Activated CD8-positive, alpha-beta memory T cell treated with anti-CD3 and anti-CD28 coated beads for 24 hours (primary cell): ENCODE data around the gene LTBP1.

Experiments used
- DNase-seq: peaks from one replicate; pipeline ENCODE4 v3.0.0-alpha.2; 2020

The LTBP1 gene

DNA sequence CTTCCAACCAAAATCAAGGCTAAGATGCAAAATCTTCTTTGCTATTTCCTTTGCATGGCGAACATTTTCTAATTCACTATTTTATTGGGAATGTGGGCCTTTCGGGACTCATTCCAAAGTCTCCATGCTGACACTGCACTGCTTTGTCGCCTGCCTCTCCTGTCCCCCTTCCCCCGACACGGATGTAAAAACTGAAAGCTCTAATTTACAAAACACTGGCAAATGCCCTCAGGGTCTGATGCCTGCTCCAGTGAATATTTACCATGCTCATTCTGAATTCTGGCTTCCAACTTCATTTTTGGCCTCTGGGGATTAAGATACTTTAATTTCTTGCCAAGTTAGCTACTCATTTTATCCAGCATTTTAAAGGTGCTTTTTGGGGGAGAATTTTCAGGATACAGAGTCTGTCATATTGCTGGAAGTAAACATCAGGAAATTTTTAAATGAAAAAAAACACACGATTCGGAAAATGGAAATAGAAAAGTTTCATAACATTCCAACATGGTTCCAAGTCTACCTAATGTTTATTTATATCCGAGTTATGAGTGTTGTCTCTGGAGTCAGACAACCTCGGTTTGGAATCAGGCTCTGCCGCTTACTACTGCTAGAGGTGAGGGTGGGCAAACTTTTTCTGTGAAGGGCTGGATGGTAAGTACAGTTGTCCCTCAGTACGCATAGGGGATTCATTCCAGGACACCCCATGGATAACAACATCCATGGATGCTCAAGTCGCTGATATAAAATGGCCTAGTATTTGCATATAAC is 14.6 kb upstream of the LTBP1 start:
- DNase-seq, result no peak

DNA sequence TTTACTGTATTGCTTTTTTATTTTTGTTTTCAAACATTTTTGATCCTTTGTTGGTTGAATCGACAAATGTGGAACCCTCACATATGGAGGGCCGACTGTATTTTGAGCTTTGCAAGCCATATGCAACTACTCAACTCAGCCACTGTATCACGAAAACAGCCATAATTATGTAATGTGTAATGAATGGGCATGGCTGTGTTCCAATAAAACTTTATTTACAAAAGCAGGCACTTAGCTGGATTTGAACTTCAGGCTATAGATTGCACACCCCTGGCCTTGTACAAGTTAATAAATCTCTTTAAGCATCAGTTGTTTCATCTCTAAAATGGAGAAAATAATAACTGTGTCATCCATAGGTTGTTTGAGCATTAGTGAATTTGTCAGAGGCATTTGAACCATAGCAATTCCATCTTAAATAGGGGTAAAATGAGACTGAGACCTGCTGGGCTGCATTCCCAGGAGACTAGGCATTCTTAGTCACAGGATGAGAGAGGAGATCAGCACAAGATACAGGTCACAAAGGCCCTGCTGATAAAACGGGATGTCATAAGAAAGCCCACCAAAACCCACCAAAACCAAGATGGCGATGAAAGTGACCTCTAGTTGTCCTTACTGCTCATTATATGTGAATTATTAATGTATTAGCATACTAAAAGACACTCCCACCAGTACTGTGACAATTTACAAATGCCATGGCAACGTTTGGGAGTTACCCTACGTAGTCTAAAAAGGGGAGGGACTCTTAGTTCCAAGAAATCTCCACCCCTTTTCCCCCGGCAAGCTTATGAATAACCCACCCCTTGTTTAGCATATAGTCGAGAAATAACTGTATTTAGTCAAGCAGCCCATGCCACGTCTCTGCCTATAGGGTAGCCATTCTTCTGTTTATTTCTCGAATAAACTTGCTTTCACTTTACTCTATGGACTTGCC is 13.7 kb upstream of the LTBP1 start:
- no peak for DNase-seq

DNA sequence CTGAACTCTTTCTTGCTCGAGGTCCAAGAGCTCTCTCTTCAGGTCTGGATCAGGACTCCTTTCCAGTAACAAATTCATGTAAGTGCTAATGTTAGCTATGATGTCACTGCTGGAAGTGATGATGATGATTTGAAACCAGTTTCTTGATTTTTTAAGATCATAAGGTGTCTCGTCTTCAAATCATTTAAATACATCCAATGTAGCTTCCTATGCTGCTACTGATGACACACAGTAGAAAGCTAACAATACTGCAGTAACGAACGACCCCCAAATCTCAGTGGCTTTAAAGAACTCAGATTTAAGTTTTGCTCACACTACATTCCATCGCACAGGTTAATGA is 13.0 kb upstream of the LTBP1 start:
- no peak for DNase-seq

DNA sequence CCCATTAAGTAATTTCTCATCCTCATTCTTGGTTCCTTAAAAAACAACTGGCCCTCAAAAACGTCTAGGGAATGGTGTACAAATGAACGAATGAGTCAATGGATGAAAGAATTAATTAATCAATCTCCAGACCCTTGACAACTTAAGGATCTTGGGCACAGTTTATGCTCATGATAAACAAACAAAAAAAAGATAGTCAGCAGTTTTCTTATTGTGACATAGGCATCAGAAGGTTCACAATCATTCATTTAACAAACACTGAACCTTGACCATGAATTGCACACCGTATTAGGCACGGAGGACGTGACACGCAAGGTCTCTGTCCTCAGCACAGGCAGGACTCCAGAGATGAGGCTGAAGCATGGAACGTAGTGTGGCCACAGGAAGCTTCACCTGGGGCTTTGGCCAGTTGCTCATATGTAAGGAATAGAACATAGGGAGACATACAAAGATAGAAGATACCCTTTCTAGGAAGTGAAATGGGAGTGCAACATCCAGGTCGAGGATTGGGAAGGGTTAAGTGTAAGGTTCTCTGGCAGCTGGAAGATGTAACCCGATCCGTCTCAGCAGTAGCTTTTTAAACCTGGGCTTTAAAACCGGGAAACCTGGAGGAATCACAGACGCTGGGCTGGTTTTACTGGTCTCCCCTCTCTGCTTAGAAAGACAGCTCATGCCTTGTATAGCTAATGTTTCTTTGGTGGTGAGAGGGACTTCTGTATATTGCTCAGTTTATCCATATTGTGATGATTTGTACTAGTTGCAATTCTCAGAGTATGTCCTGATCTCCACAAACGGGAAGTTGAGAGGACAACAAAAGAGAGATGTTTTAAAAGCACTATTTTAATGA is 8.9 kb upstream of the LTBP1 start:
- DNase-seq, result no peak

DNA sequence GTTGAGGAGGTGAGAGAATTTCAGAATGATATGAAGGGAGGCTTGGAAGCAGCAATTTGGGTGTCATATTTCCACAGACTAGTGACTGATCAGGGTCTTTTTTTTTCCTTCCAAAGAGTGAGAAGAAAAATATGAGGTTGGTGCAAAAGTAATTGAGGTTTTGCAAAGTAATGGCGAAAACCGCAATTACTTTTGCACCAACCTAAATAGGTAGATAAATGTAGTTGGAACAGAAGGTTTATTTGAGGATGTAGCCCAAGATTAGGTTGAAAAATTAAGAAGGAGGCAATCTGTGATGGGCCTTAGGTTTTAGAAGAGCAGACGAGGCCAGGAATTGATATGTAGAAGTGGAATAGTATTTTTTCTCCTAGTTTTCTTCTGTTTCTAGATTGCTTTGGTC is 7.8 kb upstream of the LTBP1 start:
- no peak for DNase-seq

DNA sequence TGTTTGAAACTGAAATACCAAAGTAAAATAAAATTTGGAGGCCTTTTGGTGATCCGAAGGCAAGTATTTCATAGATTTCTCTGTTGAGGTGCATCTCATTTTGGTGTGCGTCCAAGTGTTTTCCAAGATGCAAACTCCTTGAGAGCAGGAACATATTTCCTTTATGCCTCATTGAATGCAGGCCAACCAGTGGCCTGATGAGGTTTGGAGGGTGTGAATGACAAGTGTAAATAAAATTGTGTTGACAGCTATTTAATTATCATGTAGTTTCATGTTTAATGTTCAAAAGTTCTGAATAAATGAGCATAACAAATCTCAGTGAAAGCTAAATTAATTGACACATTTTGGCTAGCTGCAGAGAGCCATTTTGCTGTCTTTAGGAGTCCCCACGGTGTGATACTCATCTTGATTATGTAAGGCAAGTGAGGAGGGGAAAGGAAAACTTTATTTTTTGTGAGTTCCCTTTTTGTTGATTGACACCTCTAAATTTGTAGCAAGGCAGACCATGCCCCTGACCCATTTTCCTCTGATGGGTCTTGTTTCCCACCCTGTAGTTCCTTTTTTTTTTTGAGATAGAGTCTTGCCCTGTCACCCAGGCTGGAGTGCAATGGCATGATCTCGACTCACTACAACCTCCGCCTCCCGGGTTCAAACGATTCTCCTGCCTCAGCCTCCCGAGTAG is 6.3 kb upstream of the LTBP1 start:
- DNase-seq, result no peak

DNA sequence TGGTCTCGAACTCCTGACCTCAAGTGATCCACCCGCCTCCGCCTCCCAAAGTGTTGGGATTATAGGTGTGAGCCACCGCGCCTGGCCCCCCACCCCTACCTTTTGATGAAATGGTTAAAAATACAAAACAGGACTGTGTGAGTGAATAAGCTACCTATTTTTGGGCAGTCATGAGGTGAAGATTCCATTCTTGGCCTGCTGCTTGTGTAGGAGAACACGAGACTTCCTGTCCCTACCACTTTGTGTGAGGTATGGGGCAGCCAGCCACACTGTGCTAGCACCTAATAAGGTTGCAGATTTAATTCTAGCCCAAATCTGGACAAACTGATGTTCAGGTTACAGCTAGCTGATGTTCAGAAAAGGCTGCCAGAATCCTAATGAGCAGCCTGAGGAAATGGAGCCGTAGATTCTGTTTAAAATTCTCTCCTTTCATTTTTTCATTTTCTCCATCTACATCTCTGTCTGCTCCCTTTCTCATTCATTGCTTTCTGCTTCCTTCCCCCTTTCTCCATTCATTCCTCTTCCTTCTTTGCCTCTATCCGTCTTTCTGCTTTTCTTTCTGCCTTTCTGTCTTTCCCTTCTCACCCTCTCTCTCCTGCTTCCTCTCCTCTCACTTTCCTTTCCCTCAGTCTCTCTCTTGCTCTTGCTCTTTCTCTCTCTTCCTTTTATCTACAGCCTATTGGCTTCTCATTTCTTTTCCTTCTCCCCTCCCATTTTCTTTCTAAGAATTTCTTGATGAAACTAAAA is 4.6 kb upstream of the LTBP1 start:
- DNase-seq, result no peak

DNA sequence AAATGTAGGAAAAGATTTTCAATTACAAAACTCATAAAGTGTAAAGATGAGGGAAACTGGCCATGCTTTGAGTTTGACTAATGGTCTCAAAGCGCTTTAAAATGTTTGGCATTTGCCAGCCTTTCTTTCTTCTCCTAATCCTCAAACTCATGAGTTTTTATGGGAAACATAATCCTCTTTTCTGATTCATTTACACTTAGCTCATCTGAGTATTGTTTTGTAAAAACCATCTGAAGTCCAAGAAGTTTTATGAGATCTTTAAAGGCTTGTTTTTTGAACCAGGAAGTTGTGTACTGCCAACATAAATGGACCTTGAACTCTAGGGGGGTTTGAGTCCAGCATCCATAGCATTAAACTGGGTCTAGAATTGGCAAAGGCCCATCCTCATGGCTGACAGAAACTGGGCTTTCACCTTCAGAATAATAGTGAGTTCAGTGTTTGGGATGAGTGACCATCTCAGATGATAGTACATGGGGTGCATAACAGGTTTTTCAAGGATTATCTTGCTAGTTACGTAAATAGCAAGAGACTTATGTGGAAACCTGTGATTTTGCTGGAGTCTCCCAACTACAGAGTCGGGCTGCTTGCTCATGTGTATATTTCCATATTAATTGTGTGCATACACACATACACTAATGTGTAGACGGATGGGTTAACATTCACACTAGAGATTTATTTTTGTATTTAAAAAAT is 3.8 kb upstream of the LTBP1 start:
- no peak for DNase-seq

DNA sequence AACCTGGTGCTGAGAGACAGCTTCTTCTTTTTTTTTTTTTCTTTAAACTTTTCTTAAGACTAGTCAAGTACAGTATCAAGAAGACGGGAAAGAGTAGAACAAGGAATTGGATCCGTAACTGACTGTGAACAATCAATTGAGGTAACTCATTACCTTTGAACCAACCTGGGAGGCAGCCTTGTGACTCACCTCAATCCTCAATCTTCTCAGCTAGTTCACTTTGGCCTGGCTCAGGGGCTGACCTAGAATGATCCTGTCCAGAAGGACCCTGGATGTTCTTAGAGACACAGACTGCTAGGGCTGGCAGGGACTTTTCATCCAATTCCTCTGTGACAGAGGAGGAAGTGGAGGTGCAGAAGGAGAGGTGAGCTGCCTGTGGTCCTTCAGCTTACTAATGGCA is 1.5 kb upstream of the LTBP1 start:
- DNase-seq, result no peak

DNA sequence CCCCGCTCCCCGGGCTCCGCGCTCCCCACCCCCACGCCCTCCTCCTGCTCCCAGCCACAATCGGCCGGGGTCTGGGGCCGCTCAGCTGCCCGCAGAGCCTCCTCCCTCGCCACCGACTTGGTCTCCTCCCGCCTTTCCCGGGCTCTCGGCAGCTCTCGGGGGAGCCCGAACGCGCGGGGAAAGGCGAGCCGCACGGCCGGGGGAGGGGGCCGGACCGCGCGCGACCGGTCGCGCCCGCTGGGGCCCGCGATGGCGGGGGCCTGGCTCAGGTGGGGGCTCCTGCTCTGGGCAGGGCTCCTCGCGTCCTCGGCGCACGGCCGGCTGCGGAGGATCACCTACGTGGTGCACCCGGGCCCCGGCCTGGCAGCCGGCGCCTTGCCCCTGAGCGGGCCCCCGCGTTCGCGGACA is 327 bp downstream of the LTBP1 start:
- peak; percentile 58 for DNase-seq

DNA sequence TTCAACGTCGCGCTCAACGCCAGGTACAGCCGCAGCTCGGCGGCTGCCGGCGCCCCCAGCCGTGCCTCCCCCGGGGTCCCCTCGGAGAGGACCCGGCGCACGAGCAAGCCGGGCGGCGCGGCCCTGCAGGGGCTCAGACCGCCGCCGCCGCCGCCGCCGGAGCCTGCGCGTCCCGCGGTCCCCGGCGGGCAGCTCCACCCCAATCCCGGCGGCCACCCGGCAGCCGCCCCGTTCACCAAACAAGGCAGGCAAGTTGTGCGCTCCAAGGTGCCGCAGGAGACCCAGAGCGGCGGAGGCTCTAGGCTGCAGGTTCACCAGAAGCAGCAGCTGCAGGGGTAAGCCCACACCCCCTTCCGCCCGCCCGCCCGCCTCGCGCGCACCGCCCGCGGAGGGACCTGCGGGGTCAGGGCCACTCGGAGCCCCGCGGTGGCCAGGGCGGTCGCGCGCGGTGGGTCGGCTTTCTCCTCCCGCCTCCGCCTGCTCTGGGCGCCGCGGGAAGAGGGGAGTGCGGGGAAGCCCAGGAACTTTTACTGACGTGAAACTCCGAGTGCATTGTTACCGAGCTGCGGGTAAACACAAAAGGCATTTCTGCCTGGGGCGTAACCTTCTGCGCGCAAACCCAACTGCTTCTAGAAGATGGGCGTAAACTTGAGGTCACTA is 861 bp downstream of the LTBP1 start:
- DNase-seq, result peak; percentile 67

DNA sequence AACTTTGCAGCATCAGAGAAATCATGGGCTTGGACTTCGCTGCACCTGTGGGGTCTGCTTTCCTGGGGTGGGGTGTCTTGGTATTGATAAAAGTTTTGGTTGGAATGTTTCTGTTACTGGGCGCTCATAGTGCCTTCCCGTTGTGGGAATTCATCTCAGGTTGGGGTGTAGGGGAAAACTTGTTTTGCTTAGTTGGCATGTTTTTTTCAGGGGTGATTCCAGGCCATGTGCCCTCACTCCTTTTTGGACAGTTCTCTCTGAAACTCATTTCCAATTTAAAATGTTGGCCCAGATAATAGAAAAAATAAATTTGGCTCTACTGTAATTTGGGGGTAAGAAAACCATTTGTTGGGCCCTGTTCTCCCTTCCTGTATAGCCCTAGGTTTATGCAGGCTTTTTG is 1.5 kb downstream of the LTBP1 start:
- DNase-seq, result no peak

DNA sequence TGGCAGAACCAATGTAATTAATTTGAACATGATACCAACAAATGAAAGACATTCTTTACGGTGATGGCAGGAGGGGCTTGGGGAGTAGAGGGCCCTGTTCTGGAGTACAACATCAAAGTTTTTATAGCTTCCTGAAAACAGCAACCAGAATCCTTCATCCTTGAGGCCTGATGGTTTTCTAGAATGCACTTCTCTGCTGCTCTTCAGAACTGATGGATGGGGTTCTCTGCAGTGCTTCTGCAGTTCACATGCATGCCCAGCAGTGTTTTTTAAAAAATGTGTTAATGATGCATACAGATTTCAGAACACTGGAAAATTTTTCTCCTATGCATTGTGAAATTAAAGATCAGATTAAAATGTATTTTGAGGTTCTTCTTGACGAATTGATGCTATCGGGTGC is 2.5 kb downstream of the LTBP1 start:
- no peak for DNase-seq

DNA sequence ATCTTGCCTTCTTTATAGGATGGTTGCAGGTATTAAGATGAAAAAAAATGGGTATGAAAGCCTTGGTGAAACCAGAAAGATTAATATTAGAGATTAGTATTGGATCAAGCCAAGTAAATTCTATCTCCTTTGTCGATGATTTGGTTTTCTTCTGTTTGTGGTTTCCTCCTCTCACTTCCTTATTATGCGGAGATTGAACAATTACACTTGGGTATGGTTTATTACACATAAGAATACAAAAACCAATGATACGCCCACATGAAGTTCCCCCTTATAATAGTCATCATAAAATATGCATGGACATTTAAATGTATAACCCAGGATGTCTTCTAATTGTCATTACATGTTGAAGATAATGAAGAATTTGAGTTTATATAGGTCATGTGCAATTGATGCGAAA is 4.9 kb downstream of the LTBP1 start:
- no peak for DNase-seq

DNA sequence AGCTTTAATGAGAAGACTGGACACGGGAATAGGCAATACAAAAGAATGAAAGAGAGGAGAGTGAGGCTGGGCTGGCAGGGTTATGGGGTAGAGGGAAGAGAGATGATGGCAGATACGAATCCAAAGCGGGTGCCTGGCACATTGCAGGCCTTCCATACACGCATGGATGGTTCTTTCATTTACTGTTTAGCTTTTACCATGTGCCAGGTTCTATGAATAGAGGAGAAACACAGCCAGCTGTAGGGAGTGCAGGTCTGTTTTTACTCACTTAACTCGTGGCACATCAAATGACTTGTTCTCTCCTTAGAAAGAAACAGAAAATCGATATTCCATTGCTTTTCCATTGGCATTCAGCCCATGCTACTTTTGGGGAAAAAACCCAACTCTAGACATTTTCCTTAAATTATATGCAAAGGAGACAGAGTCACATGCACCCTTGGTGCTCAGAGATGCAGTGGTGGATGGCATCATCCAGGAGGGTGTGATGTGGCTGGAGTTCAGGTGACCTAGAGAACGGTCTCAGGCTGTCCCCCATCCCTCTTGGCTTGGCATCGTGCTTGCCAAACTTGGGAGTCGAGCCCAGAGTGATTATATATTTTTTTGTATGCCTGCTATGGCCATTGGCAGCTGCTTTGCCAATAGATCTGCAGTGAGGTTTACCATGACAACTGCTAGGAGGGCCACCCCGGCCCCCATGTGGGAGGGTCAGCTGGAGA is 6.2 kb downstream of the LTBP1 start:
- DNase-seq, result no peak

DNA sequence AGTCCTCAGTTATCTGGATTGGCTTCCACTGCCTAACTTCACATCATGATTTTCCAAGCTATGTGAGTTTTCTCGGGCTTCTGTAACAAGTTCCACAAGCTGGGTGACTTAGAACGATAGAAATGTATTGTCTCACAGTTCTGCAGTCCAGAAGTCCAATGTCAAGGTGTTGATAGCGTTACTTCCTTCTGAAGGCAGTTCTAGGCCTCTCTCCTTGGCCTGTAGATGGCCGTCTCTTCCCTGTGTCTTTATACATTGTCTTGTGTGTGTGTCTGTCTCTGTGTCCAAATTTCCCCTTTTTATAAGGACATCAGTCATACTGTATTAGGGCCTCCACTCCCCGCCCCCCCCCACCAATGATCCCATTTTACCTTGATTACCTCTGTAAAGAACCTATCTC is 7.5 kb downstream of the LTBP1 start:
- no peak for DNase-seq

DNA sequence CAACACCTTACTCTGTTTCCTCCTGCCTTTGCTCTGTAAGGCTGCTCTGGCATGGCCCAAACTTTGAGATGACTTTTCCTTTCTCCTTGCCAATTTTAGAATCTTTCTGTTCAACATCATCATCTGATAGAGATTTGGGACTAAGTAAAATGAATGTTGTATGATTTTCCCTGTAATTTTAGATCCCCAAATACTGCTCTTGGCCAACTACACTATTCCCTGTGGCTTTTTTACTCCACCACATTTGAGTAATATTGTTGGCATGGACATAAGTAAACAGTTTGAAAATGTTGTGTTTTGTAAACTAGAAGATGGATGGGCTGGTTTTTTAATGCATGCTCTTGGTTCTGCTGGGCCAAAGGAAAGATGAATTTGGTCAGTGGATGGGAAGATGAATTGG is 12.1 kb downstream of the LTBP1 start:
- DNase-seq, result no peak

DNA sequence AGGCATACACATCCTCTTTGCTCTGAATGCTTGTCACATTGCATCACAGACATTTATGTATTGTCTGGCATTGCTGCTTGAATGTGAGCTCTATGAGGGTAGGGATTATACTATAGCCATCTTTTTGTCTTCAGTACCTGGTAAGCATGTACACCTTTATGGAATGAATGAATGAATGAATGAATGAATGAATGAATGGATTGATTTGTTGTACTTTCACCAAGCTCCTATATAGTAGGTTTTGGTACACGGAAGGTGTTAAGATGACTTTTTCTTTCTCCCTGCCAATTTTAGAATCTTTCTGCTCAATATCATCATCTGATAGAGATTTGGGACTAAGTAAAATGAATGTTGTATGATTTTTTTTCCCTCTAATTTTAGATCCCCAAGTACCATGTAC is 13.5 kb downstream of the LTBP1 start:
- no peak for DNase-seq

DNA sequence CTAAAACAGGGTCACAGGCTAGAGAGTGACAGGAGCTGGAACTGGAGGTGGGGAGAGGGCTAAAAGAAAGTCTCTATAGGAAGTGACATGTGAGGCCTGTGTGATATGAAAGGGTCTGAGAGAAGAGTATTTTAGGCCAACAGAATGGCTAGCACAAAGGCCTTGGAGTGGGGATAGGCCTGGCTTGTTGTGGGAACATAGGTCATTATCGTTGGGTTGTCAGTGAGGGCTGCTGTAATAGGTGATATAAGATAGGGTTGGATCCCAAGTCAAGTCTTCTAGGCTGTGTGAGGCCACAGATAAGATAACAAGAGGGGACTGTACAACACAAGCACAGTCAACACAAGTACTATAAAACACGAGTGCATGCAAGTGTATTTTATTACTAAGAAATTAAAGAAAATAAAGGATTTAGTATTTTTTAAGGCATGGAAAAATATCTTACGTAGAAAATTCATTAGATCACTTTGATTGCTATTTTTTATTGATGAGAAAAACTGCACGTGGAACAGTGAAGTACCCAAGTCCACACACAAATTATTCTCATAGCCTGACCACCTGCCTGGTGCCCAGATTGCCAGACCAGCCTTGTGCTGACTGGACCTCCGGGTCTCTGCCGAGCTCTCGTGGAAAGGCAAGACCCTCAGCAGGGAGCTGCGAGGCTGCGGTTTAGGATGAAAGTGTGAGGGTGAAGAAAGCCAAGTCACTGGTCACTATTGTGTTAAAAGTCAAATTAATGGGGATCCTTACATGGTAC is 14.1 kb downstream of the LTBP1 start:
- DNase-seq, result no peak
